Activated CD4-positive, alpha-beta T cell treated with anti-CD3 and anti-CD28 coated beads, Interleukin-10, Interleukin-2, amounts not matched to agents 100 ng/mL and 50 ng/mL, durations not matched to agents 16 hours and 8 hours (primary cell): ENCODE data around the gene NEK10.
"Not testable (repeated sequence)": the region's sequence is repeated elsewhere in the genome, so short reads cannot be mapped to it uniquely, and the experiment has no call there.

Experiments used
- DNase-seq: peaks from one replicate; pipeline ENCODE4 v3.0.0-alpha.2; 2020

NEK10 gene

DNA sequence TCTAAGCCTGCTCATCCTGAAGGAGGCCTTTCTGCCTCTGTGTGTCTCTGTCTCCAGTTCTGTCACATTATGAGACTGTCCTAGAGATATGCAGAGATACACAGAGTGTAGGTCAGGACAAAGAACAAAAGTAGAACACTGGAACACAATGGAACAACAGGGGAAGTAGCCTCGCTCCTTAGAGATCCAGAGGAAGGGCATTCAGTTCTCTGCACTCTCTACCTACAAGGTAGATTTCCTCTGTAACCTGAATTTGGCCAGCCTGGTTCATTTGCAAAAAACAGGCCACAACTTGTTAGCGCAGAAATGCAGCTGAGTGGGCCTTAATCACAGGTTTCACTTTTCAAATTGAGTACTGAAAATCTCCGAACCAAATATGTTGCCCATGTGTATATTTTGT lies 19.4 kb downstream of the NEK10 start:
- DNase-seq, result peak; percentile 32

DNA sequence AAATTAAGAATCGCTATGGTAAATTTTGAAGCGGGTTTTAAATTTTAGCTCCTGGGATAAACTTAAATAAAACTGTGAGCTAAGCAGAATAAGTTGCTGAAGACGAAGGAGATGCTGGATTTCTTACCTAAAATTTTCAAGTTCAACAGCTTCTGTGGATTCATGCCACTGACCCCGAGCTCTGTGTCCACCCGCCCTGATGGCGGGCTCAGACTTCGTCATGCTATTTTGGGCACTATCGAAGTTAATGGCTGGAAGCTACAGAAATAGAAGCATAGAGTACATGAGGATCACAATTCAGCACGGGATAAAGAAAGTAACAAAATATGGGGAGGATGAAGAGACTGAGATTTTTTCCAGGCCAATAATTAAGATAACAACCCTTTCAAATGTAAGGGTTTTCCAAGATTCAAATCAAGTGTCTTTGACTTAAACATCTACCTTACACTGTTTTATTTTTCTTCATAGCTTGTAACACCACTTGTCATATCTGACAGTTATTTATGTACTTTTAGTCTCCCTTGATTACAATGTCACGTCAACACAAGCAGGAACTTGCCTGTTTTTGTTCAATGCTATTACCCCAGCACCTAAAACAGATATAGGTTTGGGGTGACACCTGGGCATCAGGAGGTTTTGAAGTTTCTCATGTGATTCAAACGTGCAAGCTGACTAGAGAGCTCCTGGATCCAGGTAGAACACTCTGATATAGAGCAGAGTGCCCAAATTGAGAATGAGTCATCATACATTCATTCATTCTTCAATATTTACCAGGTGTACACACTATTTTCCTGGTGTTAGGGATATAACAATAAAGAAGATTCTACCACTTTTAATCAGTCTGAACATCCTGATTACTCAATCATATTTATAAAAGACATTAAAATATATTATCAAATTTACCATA lies 23.0 kb downstream of the NEK10 start:
- no peak for DNase-seq

DNA sequence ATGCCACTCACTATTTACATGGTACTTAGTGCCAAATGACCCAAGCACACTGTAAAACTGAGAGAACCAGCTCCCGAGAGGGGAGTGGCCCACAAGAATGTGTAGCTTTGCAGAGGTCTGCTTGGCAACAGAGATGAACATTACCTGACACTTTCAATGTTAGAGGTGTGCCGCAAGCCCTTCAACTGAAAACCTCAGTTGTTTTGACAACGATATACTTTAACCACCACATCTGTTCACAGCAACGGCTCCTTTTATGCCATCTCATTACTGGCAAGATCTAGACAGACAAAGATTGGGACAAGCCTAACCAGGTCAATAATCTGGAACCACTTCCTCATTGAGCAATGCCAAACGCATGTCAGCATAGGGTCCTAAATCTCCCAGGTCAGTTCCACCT lies 23.7 kb downstream of the NEK10 start:
- DNase-seq, result peak; percentile 62

DNA sequence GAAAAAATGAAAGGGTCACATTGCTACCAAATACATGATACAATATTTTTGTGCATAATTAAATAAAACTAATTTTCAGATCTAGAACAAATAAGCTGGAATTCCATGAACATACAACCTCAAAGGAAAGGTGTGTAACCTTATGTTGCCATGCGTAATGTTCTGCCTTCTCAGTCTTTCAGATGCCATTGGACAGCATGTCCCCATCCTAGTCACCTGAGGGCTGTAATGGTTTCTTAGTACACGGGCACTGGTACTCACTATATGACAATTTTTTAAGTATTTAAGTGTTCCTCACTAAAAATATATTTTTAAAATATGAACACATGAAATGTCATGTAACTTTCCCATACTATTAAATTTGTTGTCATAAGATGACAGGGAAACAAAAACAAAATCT lies 24.1 kb downstream of the NEK10 start:
- no peak for DNase-seq

DNA sequence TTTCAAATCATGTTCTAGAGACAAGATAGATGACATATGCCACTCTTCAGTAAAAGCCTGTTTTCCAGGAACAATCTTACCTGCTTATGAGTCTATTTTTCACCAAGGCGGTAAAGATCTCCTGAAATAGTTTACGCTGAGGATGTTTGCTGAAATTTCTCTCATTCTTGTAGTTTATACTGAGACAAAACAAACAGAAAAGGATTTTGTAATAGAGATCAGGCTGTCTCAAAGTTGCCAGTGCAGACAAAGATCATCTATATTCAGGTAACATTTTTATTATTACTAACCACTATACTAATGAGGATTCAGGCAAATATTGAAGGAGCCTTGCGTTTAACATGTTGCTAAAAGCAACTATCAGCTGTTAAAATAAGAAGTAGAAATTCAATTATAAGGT lies 25.0 kb downstream of the NEK10 start:
- DNase-seq, result no peak

DNA sequence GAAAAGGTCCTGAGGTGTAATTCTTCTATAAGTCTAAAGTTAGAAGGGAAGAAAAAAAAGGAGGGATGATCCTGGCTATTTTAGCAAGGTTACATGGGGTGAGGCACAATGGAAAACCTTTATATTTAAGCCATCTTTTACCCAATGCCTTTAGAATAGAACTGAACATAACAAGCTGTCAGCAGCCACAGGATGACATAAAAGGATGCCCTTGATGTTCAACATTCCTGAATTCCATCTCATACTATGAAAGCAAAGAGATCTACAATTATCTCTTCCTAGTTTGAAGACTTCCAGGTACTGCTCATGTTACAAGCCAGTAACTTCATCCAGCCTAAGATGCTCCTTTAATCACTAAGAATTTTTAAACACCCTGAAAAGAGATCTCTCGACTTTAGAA lies 26.9 kb downstream of the NEK10 start:
- DNase-seq, result no peak

DNA sequence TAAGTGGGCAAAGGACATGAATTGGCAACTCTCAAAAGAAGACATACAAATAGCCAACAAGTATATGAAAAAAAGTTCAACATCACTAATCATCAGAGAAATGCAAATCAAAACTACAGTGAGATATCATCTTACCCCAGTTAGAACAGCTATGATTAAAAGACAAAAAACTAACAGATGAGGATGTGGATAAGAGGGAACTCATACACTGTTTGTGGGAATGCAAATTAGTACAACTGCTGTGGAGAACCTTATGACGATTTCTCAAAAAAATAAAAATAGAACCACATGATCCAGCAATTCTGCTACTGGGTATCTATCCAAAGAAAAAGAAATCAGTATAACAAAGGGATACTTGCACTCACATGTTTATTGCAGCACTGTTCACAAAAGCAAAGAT lies 28.6 kb downstream of the NEK10 start:
- no peak for DNase-seq

DNA sequence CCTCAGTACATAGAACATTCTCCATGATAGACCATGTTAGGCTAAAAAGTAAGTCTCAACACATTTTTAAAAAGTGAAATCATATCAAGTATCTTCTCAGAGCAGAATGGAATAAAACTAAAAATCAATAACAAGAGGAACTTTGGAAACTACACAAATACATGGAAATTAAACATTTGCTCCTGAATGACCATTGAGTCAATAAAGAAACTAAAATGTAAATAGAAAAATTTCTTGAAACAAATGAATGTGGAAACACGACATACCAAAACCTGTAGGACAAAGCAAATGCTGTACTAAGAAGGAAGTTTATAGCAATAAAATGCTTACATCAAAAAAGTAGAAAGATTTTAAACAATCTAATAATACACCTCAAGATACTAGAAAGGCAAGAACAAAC lies 33.6 kb downstream of the NEK10 start:
- DNase-seq, result no peak

DNA sequence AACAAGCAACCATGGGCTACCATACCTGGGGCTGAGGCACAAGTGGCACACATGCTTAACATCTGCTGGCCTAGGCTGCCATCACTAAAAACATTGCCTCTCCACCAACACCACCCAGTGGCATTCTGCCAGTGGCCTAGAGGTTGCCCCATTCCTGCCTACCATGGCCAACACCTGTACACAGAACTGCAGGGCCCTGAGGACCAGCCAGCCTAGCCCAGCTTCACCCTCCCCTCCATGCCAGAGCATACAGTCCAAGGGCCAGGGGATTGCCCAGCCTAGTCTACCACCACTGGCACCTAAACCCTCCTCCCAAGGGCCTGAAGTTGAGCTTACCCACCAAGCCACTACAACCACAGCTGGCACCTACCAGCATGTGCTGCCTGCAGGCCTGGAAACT lies 35.3 kb downstream of the NEK10 start:
- no peak for DNase-seq

DNA sequence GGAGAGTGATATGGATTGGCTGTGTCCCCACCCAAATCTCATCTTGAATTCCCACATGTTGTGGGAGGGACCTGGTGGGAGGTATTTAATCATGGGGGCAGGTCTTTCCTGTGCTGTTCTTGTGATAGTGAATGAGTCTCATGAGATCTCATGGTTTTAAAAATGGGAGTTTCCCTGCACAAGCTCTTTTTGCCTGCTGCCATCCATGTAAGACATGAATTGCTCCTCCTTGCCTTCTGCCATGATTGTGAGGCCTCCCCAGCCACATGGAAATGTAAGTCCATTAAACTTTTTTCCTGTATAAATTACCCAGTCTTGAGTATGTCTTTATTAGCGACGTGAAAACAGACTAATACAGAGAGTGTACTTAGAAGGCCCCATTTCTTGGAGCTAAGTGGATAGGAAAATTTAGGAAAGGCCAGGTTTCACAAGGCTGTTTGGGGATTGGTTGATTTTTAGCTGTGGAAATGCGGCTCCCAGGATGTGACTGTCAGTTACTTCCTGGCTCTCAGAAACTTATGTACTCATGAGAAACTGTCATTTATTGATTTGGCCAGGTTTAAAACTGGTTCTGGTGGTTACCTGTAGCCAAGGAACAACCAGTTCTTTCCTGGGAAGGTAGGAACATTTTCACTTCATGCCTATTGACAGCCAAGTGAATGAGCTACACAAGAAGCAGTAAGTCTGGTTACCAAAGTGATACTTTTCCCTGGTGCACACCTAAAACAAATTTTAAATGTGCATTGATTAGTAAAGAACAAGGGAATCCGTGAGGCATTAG lies 40.0 kb downstream of the NEK10 start:
- DNase-seq, result not testable (repeated sequence)

DNA sequence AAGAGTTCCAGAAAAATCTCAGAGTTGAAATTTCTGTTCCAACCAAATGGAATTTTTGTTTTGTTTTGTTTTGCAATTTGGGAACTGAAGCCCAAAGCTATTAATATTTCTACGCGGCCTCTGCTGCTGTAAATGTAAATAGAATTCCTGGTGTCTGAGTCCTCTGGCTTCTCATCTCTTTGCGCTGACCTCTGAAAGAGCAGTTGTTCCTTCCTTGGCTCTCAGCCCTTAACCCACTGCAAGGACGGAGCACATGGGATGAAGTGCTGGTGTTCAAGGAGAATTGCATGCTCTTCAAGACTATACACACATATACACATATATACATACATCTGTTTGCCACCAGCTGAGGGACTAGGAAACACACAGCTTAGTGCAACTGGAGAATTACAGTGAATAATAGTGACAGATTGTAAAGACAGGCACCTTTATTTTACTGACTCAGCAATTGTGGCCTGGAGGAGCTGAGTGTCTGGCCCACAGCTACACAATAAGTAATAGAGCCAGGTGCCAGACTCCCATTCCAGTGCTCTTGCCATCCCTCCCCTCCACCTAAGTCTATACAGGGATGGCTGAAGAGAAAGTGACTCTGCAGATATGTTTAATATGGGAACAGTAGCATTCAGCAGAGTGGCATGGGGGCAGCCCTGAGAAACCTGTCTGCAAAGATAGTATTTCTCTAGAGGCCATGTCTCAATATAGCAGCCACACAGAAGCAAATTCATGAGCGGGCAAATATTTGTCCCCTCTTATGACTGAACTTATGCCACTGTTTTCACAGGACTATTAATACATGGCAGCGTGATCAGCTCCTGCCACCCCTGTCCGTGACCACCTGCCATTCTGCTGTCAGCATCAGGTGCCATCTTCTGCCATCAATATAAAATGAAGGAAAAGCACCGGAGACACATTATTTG lies 42.3 kb downstream of the NEK10 start:
- DNase-seq, result no peak

DNA sequence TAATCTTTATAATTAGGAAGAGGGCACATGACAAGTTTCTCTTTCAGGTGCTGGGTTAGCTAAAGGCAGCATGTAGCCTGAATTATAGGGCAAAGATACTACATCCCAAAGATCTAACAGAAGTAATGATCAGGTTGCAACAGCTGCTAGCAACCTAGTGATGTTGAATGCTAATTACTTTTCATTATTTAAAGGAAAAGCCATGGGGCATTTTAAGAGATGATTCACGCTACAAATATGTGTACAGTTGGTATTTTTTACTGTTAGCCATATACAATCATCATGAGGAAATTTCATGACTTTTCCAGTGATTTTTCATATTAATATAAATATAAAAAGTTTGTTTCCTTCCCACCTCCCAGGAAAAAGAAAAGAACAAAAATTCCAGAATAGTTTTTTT lies 43.0 kb downstream of the NEK10 start:
- no peak for DNase-seq

DNA sequence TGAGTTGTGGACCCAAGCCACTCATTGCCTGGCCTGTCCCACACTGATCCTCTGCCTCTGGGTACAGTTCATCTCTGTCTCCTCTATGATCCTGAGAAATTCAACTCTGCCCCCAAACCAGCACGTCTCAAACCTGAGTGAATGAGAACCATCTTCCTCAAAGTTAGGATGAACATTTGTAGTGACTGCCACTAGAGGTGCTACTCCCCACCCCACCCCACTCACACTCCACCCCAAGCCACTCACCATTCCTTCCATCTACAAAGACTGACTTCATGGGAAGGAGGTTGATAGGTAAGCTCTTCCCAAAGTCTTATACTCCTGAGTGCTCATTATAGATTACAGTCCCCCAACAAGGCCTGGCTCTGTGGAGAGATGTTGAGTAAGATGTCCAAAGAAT lies 43.8 kb downstream of the NEK10 start:
- no peak for DNase-seq

DNA sequence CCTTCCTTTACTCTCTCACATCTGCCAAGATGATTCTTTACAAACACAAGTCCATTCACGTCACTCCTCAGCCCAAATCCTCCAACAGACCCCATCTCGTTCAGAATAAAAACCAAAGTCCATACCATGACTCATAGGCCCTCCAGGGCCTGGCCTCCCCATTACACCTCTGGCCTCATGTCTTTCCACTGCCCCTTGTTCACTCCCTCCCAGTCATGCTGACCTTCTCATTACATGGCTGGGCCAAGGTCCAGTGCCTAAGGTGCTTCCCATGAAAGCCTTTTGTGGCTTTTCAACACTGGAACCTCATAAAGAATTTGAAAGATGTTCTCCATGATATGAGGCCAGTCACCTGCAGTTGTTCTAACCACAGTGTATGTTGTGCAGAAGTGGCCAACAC lies 44.5 kb downstream of the NEK10 start:
- DNase-seq, result no peak

DNA sequence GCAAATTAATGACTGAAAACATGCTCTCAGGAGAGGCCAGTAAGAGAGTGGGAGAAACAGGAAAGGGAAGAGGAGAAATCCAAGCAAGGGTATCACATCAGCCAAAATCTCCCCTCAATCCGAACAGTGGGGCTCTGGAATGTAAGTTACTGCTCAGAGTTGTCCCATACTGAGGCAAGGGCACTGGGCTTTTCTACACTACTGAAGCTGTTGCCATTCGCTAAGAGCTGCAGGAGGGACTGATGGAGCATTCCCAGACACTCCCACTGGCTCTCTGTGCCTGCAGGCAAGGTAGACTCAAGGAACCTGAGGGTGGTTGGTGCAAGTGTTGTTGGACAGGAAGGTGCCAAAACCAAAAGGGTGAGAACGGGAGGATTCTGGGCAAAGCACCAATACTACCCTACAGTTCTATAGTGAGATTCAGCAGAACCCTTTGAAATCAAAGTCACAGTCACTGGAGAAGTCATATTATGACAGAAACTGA lies 46.1 kb downstream of the NEK10 start:
- DNase-seq, result no peak

DNA sequence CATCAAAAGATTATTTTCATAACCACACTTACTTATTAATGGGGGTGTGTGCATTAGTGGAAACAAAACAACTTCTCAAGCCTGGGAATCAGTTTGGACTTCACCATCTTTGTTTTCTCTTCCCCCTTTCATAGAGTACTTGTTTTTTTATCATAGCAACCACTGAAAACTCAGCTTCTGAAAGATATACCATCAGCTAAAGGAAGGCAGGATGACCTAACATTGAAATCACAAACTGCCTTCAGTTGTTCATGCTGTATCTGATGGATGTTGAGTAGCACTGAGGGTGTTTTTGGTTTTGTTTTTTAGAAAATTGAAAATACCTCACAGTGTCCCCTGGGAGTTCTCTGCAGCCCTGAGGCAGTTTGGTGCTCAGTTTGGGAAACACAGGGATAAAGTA lies 46.5 kb downstream of the NEK10 start:
- DNase-seq, result no peak

DNA sequence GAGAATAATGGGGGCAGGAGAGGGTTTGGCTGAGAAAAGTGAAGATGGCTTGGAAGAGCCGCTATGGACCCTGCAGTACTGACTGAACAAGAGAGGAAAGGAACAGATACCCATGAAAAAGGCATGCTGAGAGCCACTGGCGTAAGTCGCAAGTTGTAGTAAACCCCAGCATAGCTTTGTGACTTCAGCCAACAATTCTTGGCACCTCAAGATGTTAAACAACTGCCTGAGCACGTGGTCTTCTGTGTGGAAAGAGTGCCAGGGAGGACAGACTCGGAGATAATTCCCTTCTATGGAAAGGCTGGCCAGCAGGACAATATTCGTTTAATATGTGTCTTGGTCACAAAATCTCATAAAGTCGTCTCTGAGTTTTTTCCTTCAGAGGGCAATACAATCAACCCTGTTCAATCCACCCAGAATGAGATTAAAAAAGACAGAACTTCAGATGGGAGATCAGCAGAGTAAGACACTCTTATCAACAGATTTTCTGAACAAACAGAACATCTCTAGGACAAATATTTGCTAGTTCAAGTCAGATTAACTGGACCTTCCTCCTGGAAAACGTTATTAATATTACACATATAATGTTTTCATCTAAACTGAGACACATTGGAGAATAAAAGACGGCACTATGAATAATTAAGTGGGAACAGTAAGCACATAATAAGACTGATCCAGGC lies 49.2 kb downstream of the NEK10 start:
- no peak for DNase-seq

DNA sequence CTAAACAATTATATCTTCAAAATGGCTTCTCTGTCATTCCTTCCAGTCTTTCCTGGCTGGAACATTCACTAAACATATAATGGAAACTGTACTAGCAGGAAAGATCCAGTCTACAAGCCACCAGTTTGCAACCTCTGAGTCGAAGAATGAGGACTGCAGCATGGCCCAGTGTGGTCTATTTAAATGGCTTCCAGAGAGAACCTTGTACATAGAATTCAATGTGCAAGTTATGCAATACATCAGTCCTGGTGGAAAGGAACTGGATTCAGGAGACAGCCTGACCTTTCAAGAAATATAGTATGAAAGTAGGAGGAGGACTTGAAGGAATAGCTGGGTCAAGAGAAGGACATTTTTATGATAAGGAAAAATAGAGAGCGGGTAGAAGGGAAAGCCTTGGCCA lies 49.9 kb downstream of the NEK10 start:
- DNase-seq, result no peak

DNA sequence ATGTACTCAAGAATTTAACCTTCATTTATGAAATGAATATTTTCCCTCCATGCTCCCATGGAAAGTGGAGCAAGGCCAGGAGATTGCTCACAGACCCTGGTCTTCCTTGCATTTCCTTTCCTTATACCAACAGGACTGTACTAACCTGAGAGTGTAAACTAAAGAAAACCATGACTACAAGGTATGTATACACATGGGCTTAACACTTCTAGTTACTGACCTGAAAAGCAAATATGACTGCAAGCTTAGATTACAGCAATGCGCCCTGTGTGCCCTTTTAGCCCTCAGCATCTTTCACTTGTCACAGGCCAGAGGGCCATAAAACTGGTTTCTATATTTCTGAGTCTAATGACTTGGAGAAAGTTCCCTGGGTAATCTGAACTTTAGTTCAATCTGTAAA lies 52.1 kb downstream of the NEK10 start:
- DNase-seq, result no peak

DNA sequence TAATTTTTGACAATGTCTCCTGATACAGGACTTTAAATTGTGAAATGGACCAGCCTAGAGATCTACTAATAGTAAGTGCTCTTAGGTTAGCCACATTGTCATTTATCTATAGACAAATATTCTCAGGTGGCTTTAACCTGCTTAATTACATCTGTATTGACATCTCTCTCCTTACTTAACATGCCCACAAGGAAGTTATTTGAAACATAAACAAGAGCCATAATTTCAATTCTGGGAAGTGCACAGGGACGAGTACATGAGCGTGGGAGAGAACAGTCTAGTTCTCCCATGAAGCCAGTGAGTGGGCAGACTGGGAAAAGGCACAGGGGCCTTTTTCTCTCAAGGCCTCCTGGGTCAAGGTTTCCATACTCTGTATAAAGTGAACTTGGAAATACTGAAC lies 54.2 kb downstream of the NEK10 start:
- DNase-seq, result no peak

DNA sequence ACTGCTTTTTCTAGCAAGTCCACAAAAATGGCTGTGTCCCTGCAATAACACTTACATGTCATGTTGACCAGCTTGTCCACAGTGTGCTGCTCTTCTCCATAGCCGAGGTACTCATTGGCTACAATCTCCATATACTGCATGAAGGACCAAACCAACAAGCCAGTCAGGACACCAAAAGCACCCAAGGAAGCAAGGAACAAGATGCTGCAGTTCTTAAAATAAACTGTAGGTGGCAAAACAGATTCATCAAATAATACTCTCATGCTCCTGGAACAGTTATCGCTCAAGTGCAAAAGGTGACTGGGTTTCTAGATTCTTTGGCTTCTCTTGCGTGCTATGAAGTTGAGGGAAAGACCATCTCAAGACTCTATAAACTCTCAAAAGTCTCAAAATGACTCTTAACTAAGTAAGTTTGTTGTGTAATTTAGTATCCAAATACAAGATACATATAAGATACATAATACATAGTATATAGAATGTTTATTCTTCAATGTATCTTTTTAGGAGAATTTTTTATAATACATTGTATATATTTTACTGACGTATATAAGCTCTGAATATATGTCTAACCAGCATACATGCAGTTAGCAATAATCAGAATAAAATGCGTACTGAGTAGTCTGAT lies 57.0 kb downstream of the NEK10 start:
- peak; percentile 60 for DNase-seq

DNA sequence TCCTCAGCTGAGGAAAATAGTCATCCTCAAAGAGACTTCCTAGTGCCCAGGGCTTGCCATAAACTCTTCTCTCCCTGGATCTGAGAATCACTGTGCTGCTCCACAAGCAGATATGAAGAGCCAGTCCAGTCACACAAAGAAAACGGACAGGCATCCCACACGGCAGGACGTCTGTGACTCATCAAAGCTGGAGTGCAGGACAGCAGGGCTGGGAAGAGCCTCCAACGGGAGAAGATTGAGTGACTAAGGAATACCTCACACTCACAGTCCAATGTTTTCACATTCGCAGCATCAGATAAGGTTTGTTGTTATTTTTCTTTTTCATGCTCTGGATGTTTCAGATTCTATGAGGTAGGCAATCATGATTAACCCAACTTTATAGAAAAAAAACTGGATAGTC lies 57.8 kb downstream of the NEK10 start:
- no peak for DNase-seq
